Right ventricle myocardium superior (tissue), 1 donor: ENCODE measurements around the gene SCART1. TPM values are rescaled to one million over a fixed set of nuclear protein-coding genes. Genes with fewer than 3 reads are reported as not detected.
"Not testable (repeated sequence)": the region's sequence is repeated elsewhere in the genome, so short reads cannot be mapped to it uniquely, and the experiment has no call there.

Source experiments
- ATAC-seq: fragments of 200-7000 bp; cut with Tn5 transposase; one replicate; pipeline ENCODE4 v1.9.1; 2020; ENCODE audit warnings: mild to moderate bottlenecking; ENCODE audit not compliant: poor library complexity
- DNase-seq: peaks from one replicate; pipeline ENCODE4 v3.0.0-alpha.2; 2020
- intact Hi-C: fragments of 100-400 bp; cut with DNase I; formaldehyde crosslinking; loops from one replicate; pipeline ENCODE4 v1.11.2; 2022
- long read RNA-seq: library from polyadenylated mRNA; unstranded; transcript quantifications from one replicate; pipeline ENCODE4 v2.0.0, GENCODE V29; 2021
- total RNA-seq: library from RNA; stranded (reverse); fragmentation: NEBNext Ultra II Directional; extraction: Animal tissue kit (Norgen Biotek cat#: 25700); gene quantifications from one replicate; pipeline ENCODE4 v1.2.1, GENCODE V29; 2021
- donor health status: DM: no; HTN: yes; CAD: no; lungs with severe emphysema.

The SCART1 gene
- 0.51 TPM for total RNA-seq
- long read RNA-seq: 0 reads

GRCh38 chr10:133453516-133454203 is at the start of gene SCART1:
Gene SCART1, plus strand, starts transcription at chr10:133453945. Its CDS starts 53 bp downstream, at chr10:133453998.
- ATAC-seq (no peak), DNase-seq (no peak)
- intact Hi-C loops: no loop called here

GRCh38 chr10:133405272-133405671 is 48.5 kb upstream of the SCART1 start:
- no peak for ATAC-seq
- DNase-seq: no peak
- intact Hi-C loops: no loop called here

GRCh38 chr10:133405844-133406527 is 47.8 kb upstream of the SCART1 start:
- intact Hi-C loops: no loop called here
- DNase-seq (no peak), ATAC-seq (no peak)

- intact Hi-C loops: no loop called here
- DNase-seq: no peak
- no peak for ATAC-seq
Observed at GRCh38 chr10:133411523-133412380, 42.0 kb upstream of the SCART1 start.

GRCh38 chr10:133412381-133412711 is 41.4 kb upstream of the SCART1 start:
- ATAC-seq (no peak), DNase-seq (no peak)
- intact Hi-C loops: no loop called here

- intact Hi-C loops: not testable (repeated sequence)
Observed at GRCh38 chr10:133414401-133414800, 39.3 kb upstream of the SCART1 start.

GRCh38 chr10:133415752-133416151 is 38.0 kb upstream of the SCART1 start:
- ATAC-seq: no peak
- DNase-seq: no peak

More at GRCh38 chr10:133414401-133414800, 39.3 kb upstream of the SCART1 start:
- ATAC-seq, DNase-seq: not testable (repeated sequence)

GRCh38 chr10:133418289-133418993 is 35.3 kb upstream of the SCART1 start:
- DNase-seq (no peak), ATAC-seq (no peak)
- intact Hi-C loops: no loop called here

More at GRCh38 chr10:133415752-133416151, 38.0 kb upstream of the SCART1 start:
- intact Hi-C loops: no loop called here

GRCh38 chr10:133419211-133419950 is 34.4 kb upstream of the SCART1 start:
- DNase-seq: no peak
- intact Hi-C loops: no loop called here
- ATAC-seq: no peak

GRCh38 chr10:133420028-133420427 is 33.7 kb upstream of the SCART1 start:
- intact Hi-C loops: loop anchor here (10.0 kb wide), 1 partner anchor 155 kb away; no protein-coding TSS in a partner anchor

GRCh38 chr10:133420579-133420978 is 33.2 kb upstream of the SCART1 start:
- no peak for DNase-seq
- intact Hi-C loops: loop anchor here (10.0 kb wide), 1 partner anchor 154 kb away; no protein-coding TSS in a partner anchor
- no peak for ATAC-seq

More at GRCh38 chr10:133420028-133420427, 33.7 kb upstream of the SCART1 start:
- ATAC-seq: no peak
- no peak for DNase-seq

- DNase-seq (peak; percentile 38), ATAC-seq (no peak)
- intact Hi-C loops: loop anchor here (10.0 kb wide), 1 partner anchor 153 kb away; no protein-coding TSS in a partner anchor
Observed at GRCh38 chr10:133421336-133422222, 32.2 kb upstream of the SCART1 start.

GRCh38 chr10:133422223-133422806 is 31.4 kb upstream of the SCART1 start:
- ATAC-seq (no peak), DNase-seq (no peak)
- intact Hi-C loops: loop anchor here (10.0 kb wide), 1 partner anchor 152 kb away; no protein-coding TSS in a partner anchor

- intact Hi-C loops: loop anchor here (10.0 kb wide), 1 partner anchor 152 kb away; no protein-coding TSS in a partner anchor
- DNase-seq (peak; percentile 34), ATAC-seq (peak; percentile 35)
Observed at GRCh38 chr10:133422807-133423771, 30.7 kb upstream of the SCART1 start.

- ATAC-seq: peak; percentile 26
Observed at GRCh38 chr10:133424102-133424501, 29.6 kb upstream of the SCART1 start.

More at GRCh38 chr10:133424102-133424501, 29.6 kb upstream of the SCART1 start:
- DNase-seq: not testable (repeated sequence)
- intact Hi-C loops: loop anchor here (10.0 kb wide), 1 partner anchor 151 kb away; no protein-coding TSS in a partner anchor
